Measurements from ENCODE around the gene MRPL14.

Gene MRPL14

DNA sequence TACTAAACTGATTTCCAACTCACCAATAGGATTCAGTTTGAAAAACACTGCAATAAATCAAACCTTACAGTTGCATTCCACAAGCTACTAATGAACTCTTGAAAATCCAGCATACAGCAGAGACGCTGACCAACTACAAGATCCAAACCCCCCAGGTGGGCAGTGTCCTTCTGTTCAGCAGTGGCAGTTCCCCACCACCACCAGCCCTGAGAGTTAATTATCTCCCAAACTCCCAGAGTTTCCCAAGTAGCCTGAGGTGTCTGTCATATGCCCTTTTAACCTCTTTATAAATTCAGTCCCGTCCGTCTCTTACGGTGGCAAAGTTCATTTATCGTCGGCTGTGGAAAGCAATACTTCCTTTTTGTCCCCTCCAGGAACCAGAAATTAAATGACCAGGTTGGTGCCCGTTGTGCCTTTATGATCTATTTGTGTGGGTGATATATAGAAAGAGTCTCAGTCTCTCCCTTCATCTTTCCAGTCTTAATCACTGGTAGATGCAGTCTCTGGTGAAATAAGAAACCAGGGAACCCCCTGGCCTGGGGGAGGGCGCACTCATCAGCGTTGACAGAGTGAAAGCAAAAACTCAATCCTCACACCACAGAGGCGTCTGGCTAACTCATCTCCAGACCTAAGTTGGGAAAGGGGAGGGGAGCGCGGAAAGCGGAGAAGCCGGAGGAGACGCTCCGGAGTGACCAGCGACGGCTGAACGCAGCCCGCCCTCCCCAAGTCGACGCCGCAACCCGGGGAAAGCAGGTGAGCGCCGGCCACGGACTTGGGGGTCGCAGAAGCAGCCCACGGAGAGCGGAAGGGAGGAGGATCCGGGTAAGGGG, 717 bp downstream of the MRPL14 start:
- DNase-seq (ENCODE audit: low spot score) = peak; percentile 48

DNA sequence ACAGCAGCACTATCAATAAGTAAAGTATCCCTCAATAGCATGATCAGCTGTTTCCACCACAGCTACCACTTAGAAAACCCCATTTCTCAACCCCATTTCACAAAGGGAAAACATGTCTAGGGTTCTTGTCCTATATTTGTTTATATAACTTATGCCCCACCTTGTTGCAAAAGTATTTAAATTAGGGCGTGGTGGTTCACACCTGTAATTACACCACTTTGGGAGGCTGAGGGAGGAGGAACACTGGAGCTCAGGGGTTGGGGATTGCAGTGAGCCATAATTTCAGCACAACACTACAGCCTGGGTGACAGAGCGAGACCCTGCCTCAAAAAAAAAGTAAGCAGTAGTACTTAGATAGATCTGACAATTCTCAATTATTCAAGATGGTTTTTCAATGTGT, 3.7 kb downstream of the MRPL14 start:
- DNase-seq (ENCODE audit: low spot score) = no peak

DNA sequence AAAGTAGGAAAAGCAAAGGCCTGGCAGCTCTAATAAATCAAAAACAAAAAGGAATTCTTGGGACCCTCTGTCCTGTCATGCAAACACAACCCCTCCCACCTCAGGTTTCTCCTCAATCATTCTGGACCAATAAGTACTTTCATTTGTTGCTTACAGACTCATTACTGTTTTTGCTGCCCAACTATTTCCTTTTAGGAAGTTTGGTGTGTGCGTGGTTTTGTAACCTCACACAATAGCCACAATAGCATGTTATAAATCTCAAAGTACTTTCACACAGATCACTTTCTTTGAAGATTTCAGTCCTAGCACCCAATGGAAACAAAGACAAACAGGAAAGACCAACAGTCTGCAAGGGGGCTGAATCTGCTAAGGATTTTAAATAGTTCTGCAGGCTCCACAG, 4.5 kb downstream of the MRPL14 start:
- no peak for DNase-seq (ENCODE audit: low spot score)

DNA sequence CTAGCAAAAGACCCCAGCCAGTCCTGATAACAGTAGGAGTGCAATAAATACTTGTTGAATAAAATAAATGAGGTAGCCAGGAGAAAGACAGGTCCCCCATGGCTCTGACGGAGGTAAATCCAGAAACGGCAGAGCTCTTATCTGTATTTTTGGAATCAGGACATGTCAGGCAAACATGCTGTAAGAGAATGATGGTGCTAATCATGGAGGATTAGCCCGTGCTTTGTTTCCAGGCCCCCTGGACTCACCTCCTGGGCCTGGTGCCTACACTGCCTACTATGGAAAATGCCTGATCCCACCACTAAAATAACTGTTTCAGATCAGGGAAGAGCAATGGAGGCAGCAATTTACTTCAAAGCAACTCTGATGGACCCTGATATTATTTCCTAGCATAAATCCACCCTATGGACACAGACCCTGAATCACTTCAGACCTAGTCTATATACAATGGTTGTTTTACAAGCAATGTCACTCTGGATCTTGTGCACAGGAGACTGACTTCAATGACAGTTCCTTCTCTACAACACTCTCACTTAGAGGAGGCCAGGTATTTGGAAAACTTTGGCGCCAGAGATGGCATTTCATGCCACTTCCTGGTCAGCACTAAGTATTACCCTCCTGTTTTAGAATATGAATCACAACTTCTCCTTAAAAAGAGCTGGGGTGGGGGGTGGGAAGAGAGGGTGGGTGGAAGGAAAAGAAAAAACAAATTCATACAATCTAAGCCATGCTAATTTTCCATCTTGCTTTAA, 6.4 kb downstream of the MRPL14 start:
- DNase-seq (ENCODE audit: low spot score) = no peak

DNA sequence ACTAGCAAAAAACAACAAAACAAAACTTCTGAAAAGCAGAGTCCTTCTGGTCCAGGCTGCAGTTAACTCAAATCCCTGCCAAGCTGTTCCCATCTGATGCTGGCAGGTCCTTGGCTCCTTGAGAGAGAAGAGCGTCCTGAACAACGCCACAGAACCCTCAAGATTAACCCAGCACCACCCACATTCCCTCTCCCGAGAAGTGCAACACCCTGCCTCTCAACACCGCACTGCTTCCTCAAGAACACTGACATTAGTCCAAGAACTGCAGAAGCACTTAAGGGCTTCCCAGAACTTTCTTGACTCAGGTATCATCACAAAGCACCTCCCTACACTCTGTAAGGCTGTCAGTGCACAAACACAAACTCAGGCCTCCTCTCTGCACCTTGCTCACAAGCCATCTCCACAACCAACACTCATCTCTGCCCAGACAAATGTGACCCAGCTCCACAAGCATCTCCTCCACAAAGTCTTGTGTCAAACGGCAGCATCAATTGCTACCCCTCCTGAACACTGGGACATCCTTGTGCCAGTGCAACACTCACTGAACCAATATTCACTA, 7.5 kb downstream of the MRPL14 start:
- DNase-seq (ENCODE audit: low spot score) = no peak

DNA sequence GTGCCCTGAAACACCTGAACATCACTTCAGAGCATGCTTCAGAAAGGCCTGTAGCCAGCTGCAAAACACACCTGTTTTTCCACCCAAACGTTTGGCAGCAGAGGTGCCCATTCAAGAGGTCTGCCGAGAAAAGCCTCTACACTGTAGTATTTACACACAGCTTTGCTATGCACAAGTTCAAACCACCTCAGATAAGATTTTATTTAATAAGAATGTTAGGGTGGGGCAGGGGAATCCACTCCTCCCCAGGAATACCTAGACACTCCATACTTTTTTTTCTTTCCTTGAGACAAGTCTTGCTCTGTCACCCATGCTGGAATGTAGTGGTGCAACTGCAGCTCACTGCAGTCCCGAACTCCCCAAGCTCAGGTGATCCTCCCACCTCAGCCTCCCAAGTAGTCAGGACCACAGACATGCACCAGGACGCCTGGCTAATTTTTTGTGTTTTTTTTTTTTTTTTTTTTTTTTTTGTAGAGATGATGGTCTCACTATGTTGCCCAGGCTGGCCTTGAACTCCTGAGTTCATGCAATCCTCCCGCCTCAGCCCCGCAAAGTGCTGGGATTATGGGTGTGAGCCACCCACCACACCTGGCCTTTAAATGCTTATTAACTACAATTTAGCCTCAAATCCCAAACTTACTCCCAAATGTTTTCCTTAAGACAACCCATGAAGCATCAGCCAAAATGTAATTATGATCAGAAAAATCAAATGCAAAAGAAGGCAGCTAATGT, 9.7 kb downstream of the MRPL14 start:
- DNase-seq (ENCODE audit: low spot score) = no peak

DNA sequence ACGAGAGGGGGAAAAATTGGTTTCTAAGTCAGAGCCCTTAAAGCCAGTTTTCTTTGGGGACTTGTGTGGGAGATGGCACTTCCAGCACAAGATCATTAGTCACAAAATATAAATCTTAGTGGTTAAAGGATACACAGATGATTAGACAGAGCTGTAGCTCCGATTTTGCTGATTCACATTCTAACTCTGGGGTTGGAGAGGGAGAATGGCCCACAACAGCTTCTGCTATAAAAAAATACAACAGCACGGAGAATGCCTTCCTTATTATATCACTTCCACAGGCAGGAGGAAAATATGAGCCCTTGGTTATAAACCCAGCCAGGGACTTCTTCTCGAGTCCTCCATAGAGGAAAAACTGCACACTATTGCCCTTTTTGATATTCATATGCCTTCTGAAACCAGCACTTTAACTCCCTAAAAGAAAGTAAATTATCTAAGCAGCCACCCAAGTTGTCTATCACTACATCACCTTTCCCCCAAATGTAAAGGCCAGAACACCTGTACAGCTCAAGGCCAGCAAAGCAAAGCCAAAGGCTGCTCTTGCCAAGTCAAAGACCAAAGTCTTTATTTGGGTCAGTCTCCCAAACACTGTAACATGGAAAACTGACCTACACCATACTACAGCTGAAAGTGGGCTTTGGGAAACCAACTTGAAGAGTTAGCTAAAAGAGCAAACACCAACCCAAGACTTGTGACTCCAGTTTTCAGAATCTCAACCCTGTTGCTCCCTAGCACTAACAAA, 10.4 kb downstream of the MRPL14 start:
- no peak for DNase-seq (ENCODE audit: low spot score)

DNA sequence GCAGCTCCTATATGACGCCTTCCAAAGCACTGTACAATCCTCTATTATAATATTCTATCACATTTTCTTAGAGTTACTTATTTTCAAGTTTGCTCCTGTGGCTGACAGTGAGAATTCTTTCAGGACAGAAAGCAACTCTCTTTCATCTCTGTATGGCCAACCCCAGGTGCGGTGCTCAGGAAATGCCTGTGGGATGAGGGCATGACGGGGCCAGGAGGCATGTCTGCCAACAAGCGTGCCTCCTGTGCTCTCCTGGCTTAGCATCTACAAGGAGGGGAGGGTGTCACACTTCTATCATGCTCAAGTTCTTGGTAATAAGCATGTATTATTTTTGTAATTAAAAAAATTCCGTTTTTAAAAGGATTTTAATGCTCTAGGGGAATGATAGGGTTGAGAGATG, 11.4 kb downstream of the MRPL14 start:
- no peak for DNase-seq (ENCODE audit: low spot score)

DNA sequence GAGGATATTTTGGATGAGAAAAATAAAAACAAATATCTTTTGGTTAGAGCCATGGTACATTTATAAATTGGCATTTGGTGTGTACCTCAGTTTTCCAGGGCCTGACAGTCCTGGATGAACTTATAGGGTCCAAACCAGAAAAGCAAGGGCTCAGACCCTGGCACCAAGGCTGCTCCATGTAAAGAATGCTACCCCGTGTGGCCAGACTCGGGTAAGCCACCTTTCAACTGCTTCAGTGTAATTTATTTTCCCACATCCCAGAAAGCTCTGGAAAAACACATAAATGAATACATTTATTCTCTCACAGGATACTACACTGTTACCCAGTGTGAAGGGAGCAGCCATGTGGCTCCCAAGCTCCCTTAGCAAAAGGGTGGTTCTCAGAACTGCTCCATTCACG, 13.8 kb downstream of the MRPL14 start:
- no peak for DNase-seq (ENCODE audit: low spot score)

DNA sequence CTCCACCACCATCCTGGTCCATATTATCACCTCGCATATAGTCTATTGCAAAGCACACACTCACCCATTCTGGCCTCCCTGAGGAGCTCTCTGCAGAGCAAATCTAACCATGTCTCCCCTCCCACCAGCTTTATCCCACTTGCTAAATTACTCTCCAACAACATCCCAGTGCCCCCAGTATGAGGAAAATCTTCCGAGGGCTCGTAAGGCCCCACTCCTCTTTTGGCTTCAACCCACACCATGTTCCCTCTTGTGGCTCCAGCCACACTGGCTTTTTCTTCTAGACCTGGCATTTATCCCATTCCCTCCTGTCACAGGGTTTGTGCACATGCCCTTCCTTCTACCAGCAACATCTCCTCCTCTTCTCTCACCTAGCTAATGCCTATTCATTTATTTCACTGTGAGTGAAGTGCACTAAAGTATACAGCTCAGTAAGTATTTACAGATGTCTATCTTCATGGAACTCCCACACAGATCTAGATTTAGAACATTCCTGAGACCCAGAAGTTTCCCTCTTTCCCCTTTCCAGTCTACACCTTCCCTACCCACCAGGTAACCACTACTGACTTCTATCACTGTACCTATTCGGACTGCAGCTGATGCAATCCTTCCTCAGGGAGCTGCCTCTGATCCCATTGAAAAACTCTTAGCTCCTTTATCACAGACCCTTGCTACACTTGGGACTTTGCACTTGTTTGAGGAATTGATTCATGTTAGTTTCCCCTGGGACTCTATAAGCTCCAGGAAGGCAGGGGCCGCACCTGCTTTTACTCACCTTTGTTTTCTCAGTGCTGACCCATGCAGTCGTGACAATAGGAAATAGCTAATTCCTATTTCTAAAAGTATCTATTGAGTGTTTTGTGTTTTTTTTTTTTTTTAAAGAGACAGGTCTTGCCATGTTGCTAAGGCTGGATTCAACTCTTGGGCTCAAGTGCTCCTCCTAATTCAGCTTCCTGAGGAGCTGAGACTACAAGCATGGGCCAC, 15.5 kb downstream of the MRPL14 start:
- DNase-seq (ENCODE audit: low spot score) = no peak

DNA sequence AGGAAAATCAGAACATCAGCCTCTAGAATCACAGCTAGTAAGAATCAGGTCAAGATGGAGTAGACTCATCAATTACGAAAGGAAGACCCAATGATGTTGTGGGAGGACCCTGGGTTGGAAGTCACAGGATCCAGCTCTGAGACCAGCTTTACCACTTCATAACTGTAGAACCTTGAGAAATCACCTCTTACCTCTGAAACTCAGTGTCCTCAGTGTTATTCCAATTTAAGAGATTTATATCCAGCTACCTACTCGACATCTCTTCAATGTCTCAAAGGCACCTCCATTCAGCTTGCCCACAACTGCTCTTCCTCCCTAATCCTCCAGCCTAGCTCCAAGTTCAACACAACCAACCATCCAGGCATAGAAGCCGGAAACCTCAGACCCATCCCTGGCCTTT, 16.3 kb downstream of the MRPL14 start:
- DNase-seq (ENCODE audit: low spot score) = no peak

DNA sequence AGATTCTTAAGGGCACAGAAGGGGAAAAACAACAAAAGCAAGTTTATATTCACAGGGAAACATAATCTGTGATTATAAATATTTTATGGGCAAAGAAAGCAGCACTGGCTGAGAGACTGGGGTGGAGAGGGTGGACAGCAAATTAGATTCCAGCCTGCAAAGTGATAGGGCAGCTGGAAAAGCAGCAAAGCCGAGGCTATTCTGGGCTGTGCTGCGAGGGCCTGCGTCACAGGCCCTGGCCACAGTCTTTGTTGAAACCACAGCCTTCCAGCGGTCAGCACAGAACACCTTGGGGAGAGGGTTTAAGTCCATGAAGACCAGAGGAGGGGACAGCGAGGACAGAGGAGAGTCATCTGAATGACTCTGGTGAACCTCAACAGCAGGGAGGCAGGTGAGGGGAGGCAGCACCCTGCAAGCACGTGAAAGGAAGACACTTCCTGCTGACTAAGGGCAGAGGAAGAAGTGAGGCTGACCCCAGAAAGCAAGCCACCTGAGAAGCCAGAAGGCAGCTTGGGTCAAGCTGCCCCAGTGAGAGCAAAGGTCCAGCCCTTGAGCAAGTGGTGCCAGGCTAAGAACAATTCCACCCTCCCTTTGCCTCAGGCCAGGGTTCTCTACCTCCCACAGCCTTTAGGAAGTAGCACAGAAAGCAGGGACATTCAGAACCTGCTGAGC, 17.1 kb downstream of the MRPL14 start:
- no peak for DNase-seq (ENCODE audit: low spot score)

DNA sequence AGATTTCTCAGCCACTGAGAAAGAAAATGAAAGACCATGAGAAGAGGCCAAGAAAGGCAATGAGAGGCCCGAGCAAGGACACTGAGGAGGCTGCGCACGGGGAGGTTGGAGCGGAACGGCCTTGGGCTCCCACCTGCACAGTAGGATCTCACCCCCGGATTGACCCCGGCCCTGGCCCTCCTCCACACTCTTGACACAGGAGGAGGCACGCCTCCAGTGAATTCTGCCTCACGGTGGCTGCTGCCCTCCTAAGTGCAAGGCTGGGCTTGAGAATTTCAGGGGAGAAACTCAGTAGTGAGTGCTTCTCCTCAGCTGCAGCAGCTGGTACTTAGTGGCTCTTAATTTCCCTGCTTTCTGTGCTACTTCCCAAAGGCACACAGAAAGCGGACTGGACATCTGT, 18.0 kb downstream of the MRPL14 start:
- no peak for DNase-seq (ENCODE audit: low spot score)

DNA sequence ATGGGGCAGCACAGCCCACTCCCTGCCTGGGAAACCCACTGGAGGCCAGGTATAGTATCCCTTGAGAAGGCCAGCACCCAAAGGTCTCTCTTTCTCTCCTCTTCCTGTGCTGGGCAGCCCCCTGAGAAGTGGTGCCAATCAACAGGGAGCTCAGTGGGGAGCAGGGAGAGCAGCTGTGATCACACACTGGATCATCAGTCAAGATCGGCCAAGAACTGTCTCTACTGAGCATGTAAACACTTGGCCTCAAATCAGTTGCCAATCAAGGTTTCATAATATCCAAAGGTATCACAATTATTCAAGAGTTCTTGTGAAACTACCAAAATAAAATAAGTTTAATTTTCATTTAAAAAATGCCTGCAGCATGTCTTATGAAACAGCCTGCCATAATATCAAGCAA, 18.8 kb downstream of the MRPL14 start:
- DNase-seq (ENCODE audit: low spot score) = no peak

DNA sequence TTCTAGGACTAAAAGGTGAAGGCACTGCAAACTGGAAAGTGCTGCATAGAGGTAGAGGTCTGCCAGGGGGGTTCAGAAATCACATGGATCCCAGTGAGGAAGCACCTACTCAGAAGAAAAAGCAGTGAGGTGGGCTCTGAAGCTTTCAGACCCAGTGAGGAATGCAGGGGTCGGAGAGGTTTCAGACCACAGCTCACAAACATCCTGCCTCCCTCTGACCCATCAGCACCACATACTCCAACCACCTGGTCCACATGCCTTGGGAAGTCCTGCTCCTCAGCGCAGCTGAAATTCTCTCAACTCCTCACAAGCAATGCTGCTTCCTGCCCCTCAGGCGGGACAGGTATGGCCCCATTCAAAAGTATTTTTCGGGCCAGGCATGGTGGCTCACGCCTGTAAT, 20.2 kb downstream of the MRPL14 start:
- no peak for DNase-seq (ENCODE audit: low spot score)

DNA sequence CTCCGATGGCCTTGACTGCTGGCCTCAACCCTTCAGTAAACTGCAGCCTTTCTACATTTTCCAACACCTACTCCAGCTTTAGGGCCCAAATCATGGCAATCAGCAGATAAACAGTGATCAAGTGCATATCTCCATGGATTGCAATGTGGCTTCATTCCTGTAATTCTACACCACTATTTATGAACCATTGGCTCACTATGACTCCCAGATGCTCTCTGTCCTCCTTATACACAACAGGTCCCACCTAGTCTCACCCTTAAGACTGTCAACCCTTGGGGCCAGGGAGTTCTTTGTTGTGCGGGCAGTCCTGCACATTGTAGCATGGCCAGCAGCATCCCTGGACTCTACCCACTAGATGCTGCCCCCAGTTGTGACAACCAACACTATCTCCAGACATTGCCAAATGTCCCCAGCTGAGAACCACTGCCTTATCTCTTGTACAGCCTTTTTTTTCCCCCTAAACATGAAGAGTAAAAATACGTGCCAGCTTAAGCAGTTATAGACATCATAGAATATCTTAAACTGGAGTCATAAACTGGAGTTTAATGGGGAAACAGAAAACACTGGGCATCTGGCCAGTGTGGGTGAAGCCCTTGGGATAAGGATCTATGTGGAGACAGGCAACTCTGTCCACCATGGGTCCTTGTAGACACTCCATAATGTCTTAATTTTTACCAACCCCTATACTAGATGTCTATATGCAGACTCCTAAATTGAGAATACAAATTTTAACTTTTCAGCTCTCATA, 21.1 kb downstream of the MRPL14 start:
- DNase-seq (ENCODE audit: low spot score) = no peak

DNA sequence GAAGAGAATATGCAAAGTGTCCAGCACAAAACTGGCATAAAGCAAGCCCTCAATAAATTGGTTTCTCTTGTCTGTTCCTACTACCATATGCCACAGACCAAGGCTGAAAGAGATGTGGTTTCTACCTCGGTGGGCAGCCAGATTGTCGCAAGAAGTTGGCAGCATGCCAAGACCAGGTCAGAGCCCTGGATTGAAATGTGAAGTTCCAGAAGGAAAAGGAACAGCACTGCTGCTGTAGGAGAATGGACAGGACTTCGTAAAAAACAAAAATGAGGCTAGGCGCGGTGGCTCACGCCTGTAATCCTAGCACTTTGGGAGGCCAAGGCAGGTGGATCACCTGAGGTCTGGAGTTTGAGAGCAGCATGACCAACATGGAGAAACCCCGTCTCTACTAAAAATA, 22.1 kb downstream of the MRPL14 start:
- DNase-seq (ENCODE audit: low spot score) = no peak

DNA sequence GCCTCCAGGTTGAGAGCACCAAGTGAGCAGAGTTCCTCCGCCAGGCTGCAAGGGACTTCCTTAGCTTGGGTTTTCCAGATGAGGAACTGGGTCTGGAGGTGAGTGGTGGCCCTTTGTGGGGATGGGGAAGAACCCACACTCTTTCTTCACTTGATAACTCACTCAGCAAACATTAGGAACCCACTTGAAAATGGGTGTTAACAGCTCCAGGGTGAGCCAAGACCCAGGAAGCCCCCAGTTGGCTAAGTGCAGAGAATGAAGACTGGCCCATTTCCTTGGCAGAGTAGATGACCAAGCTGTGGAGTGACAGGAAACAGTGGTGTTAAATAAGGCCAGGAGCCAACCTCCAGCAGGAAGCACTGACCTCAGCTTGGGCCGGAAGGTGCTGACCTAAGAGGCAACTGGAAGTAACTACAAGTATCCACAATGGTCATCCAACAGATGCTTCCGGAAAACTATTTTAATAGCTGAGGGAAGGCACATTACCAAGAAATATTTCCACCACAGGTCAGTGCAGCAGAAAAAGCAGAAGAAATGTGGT, 22.7 kb downstream of the MRPL14 start:
- no peak for DNase-seq (ENCODE audit: low spot score)

DNA sequence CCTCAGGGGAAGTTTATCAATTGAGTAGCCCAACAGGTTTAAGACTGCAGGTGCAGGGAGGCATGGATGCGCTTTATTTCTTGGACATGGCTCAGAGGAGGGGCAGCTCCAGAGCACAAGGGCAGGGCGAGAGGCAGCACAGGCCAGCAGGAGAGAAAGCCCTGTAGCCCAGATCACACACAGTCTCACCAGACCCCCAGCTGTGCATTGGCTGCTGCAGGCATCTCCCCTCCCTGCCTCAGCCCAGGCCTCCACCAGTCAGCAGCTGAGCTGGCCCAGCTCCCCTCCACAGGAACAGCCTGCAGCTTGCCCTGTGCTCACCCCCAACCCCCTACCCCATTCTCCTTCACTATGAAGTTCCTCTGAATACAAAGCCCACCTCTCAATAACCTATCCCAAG, 24.7 kb downstream of the MRPL14 start:
- DNase-seq (ENCODE audit: low spot score) = no peak

Measured in SK-N-DZ (cell line).